ENCODE data around the gene ING1.
A peak's percentile ranks its signal among the peaks of the same experiment; 100 is the strongest.
"Not testable (repeated sequence)": the region's sequence is repeated elsewhere in the genome, so short reads cannot be mapped to it uniquely, and the experiment has no call there.

The ING1 gene

GRCh38 chr13:110713642-110713952 lies at the start of gene ING1:
Gene ING1 (plus strand): TSS chr13:110713700. CDS start chr13:110714150, 450 bp downstream.
- no peak for DNase-seq (ENCODE audit: low read depth in 2 of 3, low spot score in 1 of 3)

- DNase-seq (ENCODE audit: low read depth in 2 of 3, low spot score in 1 of 3), result no peak
Measured at GRCh38 chr13:110664041-110664440, 49.5 kb upstream of the ING1 start.

- no peak for DNase-seq (ENCODE audit: low read depth in 2 of 3, low spot score in 1 of 3)
Measured at GRCh38 chr13:110664673-110665072, 48.8 kb upstream of the ING1 start.

GRCh38 chr13:110665491-110666254 lies 47.8 kb upstream of the ING1 start:
- no peak for DNase-seq (ENCODE audit: low read depth in 2 of 3, low spot score in 1 of 3)

GRCh38 chr13:110666255-110666533 lies 47.3 kb upstream of the ING1 start:
- no peak for DNase-seq (ENCODE audit: low read depth in 2 of 3, low spot score in 1 of 3)

GRCh38 chr13:110669036-110669435 lies 44.5 kb upstream of the ING1 start:
- DNase-seq (ENCODE audit: low read depth in 2 of 3, low spot score in 1 of 3), result no peak

- DNase-seq (ENCODE audit: low read depth in 2 of 3, low spot score in 1 of 3), result not testable (repeated sequence)
Measured at GRCh38 chr13:110669814-110670213, 43.7 kb upstream of the ING1 start.

GRCh38 chr13:110676595-110677587 lies 36.6 kb upstream of the ING1 start:
- peak; percentile 10 to 44 (median 11) for DNase-seq (ENCODE audit: low read depth in 2 of 3, low spot score in 1 of 3)

GRCh38 chr13:110677731-110678545 lies 35.6 kb upstream of the ING1 start:
- DNase-seq (ENCODE audit: low read depth in 2 of 3, low spot score in 1 of 3), result no peak

- DNase-seq (ENCODE audit: low read depth in 2 of 3, low spot score in 1 of 3), result no peak
Measured at GRCh38 chr13:110680852-110681251, 32.6 kb upstream of the ING1 start.

- DNase-seq (ENCODE audit: low read depth in 2 of 3, low spot score in 1 of 3), result no peak
Measured at GRCh38 chr13:110681868-110682550, 31.5 kb upstream of the ING1 start.

- DNase-seq (ENCODE audit: low read depth in 2 of 3, low spot score in 1 of 3), result no peak
Measured at GRCh38 chr13:110682746-110683145, 30.8 kb upstream of the ING1 start.

- no peak for DNase-seq (ENCODE audit: low read depth in 2 of 3, low spot score in 1 of 3)
Measured at GRCh38 chr13:110683203-110683883, 30.2 kb upstream of the ING1 start.

- DNase-seq (ENCODE audit: low read depth in 2 of 3, low spot score in 1 of 3), result no peak
Measured at GRCh38 chr13:110683921-110684320, 29.6 kb upstream of the ING1 start.

GRCh38 chr13:110684388-110685056 lies 29.0 kb upstream of the ING1 start:
- no peak for DNase-seq (ENCODE audit: low read depth in 2 of 3, low spot score in 1 of 3)

- no peak for DNase-seq (ENCODE audit: low read depth in 2 of 3, low spot score in 1 of 3)
Measured at GRCh38 chr13:110685305-110686020, 28.0 kb upstream of the ING1 start.

GRCh38 chr13:110687736-110688135 lies 25.8 kb upstream of the ING1 start:
- DNase-seq (ENCODE audit: low read depth in 2 of 3, low spot score in 1 of 3), result no peak

- no peak for DNase-seq (ENCODE audit: low read depth in 2 of 3, low spot score in 1 of 3)
Measured at GRCh38 chr13:110689041-110689440, 24.5 kb upstream of the ING1 start.

GRCh38 chr13:110689711-110690110 lies 23.8 kb upstream of the ING1 start:
- DNase-seq (ENCODE audit: low read depth in 2 of 3, low spot score in 1 of 3), result no peak
